PC-3 (cell line): ENCODE measurements around the gene ADARB2. TPM values are rescaled to one million over a fixed set of nuclear protein-coding genes. Genes with fewer than 3 reads are reported as not detected.

Experiments used
- ATAC-seq: fragments of 200-7000 bp; cut with Tn5 transposase; 2 replicates; pipeline ENCODE4 v1.9.1; 2020; ENCODE audit warnings: mild to moderate bottlenecking, moderate library complexity
- BruUV-seq: library from RNA; stranded (reverse); fragments of 400-500 nt; replicated peaks from 2 replicates; lab custom pipeline; 2021; lab: Mats Ljungman, UMichigan
- CTCF ChIA-PET: fragments of 300-600 bp; sonication (Branson Sonifier 250); formaldehyde crosslinking; loops from one replicate; lab custom pipeline; 2022; ENCODE audit warnings: antibody characterized with exemption; lab: Charles Lee
- POLR2A ChIA-PET: fragments of 300-600 bp; sonication (Branson Sonifier 250); formaldehyde crosslinking; loops from one replicate; lab custom pipeline; 2022; ENCODE audit warnings: antibody characterized with exemption; ENCODE audit not compliant: unreplicated experiment; lab: Charles Lee
- DNase-seq: peaks from one replicate; pipeline ENCODE4 v3.0.0-alpha.2; 2015
- H2AFZ ChIP-seq: fragments of 300-600 bp; sonication (generic); 2 replicates; pipeline ENCODE4 v1.6.0; 2016; ENCODE audit warnings: antibody characterized with exemption, low read length
- H3F3A ChIP-seq: fragments of 300-600 bp; sonication (generic); one replicate; pipeline ENCODE4 v1.6.0; 2017; ENCODE audit warnings: antibody characterized with exemption, low read length, control low read depth, mild to moderate bottlenecking; ENCODE audit not compliant: unreplicated experiment
- H3K27ac ChIP-seq: fragments of 300-600 bp; sonication (generic); 2 replicates; pipeline ENCODE4 v1.5.1; 2016; ENCODE audit warnings: mild to moderate bottlenecking, low read length
- H3K27me3 ChIP-seq: fragments of 300-600 bp; sonication (generic); 2 replicates; pipeline ENCODE4 v1.6.1; 2016; ENCODE audit warnings: low read length, mixed read lengths
- H3K36me3 ChIP-seq: fragments of 300-600 bp; sonication (generic); 2 replicates; pipeline ENCODE4 v1.6.1; 2016; ENCODE audit warnings: low read depth, mixed run types, low read length, mixed read lengths
- H3K4me1 ChIP-seq: fragments of 300-600 bp; sonication (generic); 2 replicates; pipeline ENCODE4 v1.5.1; 2016; ENCODE audit warnings: low read length; ENCODE audit not compliant: insufficient read depth
- H3K4me2 ChIP-seq: fragments of 300-600 bp; sonication (generic); 2 replicates; pipeline ENCODE4 v1.6.0; 2016; ENCODE audit warnings: low read length
- H3K4me3 ChIP-seq: fragments of 300-600 bp; sonication (generic); 2 replicates; pipeline ENCODE4 v1.5.1; 2016; ENCODE audit warnings: mild to moderate bottlenecking, low read length, mixed read lengths
- H3K79me2 ChIP-seq: fragments of 300-600 bp; sonication (generic); 2 replicates; pipeline ENCODE4 v1.6.1; 2017; ENCODE audit warnings: low read length, mixed read lengths
- H3K9ac ChIP-seq: fragments of 300-600 bp; sonication (generic); 2 replicates; pipeline ENCODE4 v1.6.0; 2016; ENCODE audit warnings: mild to moderate bottlenecking, low read length
- H3K9me2 ChIP-seq: fragments of 300-600 bp; sonication (generic); replicated peaks from 2 replicates; pipeline ENCODE4 v1.6.1; 2016; ENCODE audit warnings: mixed run types, low read length, mixed read lengths
- H3K9me3 ChIP-seq: fragments of 300-600 bp; sonication (generic); 2 replicates; pipeline ENCODE4 v1.6.1; 2016; ENCODE audit warnings: low read length, mixed read lengths
- H4K20me1 ChIP-seq: fragments of 300-600 bp; sonication (generic); 2 replicates; pipeline ENCODE4 v1.6.1; 2016; ENCODE audit warnings: low read length, mixed read lengths
- EZH2 ChIP-seq: fragments of 300-600 bp; sonication (generic); IDR thresholded peaks from one replicate; pipeline ENCODE4 v1.6.1; 2017; ENCODE audit warnings: antibody characterized with exemption, mild to moderate bottlenecking, low read length; ENCODE audit not compliant: unreplicated experiment
- EZH2phosphoT487 ChIP-seq: fragments of 300-600 bp; sonication (generic); IDR thresholded peaks from 2 replicates; pipeline ENCODE4 v1.6.1; 2018; ENCODE audit warnings: mild to moderate bottlenecking, antibody characterized with exemption, low read length, borderline replicate concordance
- intact Hi-C: fragments of 100-400 bp; cut with micrococcal nuclease; formaldehyde crosslinking; loops from 2 replicates; pipeline ENCODE4 v1.9.0; 2023
- total RNA-seq: library from RNA; depleted of rRNA; stranded (reverse); fragments of >200 nt; gene quantifications from 2 replicates; pipeline ENCODE4 v1.2.3, GENCODE V29; 2014
- TF ChIP-seq, protein P1 (sequence below): fragments of 300-600 bp; sonication (generic); conservative IDR thresholded peaks from 2 replicates; pipeline ENCODE4 v1.5.1; 2017; ENCODE audit warnings: antibody characterized with exemption, low read depth, mild to moderate bottlenecking, low read length

ADARB2 gene
- total RNA-seq, 1 experiment from 2014 or later, result not detected

DNA sequence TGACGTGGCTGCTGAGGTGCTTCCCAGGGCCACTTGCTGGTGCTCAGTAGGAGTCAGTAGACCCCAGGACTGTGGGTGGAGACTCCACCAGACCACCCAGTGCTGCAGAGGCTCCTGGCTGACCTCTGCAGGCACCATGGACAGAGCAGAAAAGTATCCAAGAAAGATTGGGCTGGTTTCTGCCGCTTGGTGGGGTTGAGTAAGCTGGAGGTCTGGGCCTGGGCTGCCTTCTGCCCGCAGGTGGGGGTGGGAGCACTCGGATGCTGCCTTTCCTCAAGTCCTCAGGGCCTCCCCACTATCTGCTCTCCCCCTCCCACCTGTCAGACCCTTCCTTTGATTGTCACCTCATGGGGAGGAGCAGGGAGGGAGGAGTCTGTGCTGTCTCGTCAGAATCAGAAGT, 589.5 kb downstream of the ADARB2 start:
- Histone ChIP-seq H4K20me1 (no peaks in the 10 kb centered on the region), H2AFZ (no peak overlapping the region), H3K27me3 (no peaks in the 10 kb centered on the region), H3K79me2 (no peaks in the 10 kb centered on the region), H3F3A (no peaks in the 10 kb centered on the region), H3K4me3 (no peak overlapping the region), H3K9me3 (no peaks in the 10 kb centered on the region), H3K9me2 (no peaks in the 10 kb centered on the region), H3K36me3 (no peaks in the 10 kb centered on the region), H3K4me1 (no peaks in the 10 kb centered on the region), H3K9ac (no peak overlapping the region), H3K4me2 (no peak overlapping the region), H3K27ac (no peak overlapping the region)
- POLR2A ChIA-PET, result no interaction called here
- BruUV-seq, result no TSS peak
- intact Hi-C loops, result no loop called here
- DNase-seq (no peak), ATAC-seq (no peak)
- CTCF ChIA-PET, result no interaction called here
- TF ChIP-seq EZH2, result no peak
- TF ChIP-seq EZH2phosphoT487, result no peak
- TF ChIP-seq, protein P1, sequence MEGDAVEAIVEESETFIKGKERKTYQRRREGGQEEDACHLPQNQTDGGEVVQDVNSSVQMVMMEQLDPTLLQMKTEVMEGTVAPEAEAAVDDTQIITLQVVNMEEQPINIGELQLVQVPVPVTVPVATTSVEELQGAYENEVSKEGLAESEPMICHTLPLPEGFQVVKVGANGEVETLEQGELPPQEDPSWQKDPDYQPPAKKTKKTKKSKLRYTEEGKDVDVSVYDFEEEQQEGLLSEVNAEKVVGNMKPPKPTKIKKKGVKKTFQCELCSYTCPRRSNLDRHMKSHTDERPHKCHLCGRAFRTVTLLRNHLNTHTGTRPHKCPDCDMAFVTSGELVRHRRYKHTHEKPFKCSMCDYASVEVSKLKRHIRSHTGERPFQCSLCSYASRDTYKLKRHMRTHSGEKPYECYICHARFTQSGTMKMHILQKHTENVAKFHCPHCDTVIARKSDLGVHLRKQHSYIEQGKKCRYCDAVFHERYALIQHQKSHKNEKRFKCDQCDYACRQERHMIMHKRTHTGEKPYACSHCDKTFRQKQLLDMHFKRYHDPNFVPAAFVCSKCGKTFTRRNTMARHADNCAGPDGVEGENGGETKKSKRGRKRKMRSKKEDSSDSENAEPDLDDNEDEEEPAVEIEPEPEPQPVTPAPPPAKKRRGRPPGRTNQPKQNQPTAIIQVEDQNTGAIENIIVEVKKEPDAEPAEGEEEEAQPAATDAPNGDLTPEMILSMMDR, result no peak

DNA sequence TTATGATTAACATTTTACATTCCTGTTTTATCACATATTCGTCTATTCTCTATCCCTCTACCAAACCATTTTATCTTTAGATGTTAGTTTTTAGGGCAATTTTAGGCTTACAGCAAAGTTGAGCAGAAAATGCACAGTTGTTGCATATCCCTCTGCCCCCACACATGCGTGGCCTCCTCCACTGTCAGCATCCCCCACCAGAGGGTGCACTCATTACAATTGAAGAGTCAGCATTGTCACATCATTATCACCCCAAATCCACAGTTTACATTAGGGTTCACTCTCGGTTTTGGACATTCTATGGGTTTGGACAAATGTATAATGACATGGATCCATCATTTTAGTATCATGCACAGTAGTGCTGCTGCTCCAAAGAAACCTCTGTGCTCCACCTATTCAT, 594.7 kb downstream of the ADARB2 start:
- intact Hi-C loops, result no loop called here
- Histone ChIP-seq H4K20me1 (no peaks in the 10 kb centered on the region), H3K4me2 (no peak overlapping the region), H3K79me2 (no peaks in the 10 kb centered on the region), H3K9me3 (no peaks in the 10 kb centered on the region), H3K9ac (no peak overlapping the region), H3K4me1 (no peaks in the 10 kb centered on the region), H3K27me3 (peaks cover 16% of the 10 kb centered on the region; the same call in 1 of the 2 replicates), H3K9me2 (no peaks in the 10 kb centered on the region), H2AFZ (no peak overlapping the region), H3K4me3 (no peak overlapping the region), H3K27ac (no peak overlapping the region), H3K36me3 (no peaks in the 10 kb centered on the region), H3F3A (no peaks in the 10 kb centered on the region)
- no peak for TF ChIP-seq EZH2phosphoT487
- TF ChIP-seq, protein P1, result peak; percentile 31; the same call in 1 of the 2 replicates
- POLR2A ChIA-PET, result no interaction called here
- DNase-seq (no peak), ATAC-seq (no peak)
- CTCF ChIA-PET, result no interaction called here
- no TSS peak for BruUV-seq

DNA sequence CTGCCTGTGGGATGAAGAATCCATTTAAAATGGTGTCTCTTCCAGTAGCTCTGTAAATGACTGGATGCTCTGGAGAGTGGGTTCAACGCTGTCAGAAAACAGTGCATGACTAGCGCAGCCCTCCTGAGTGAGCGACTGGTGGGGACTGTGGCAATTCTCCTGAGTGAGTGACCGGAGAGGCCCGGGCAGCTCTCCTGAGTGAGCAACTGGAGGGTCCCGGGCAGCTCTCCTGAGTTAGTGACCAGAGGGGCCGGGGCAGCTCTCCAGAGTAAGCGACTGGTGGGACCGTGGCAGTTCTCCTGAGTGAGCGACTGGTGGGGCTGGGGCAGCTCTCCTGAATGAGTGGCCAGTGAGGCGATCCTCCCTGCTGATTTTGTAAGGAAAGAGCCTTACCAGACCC, 595.6 kb downstream of the ADARB2 start:
- Histone ChIP-seq H3K27ac (no peak overlapping the region), H3K9me2 (no peaks in the 10 kb centered on the region), H3F3A (no peaks in the 10 kb centered on the region), H3K36me3 (no peaks in the 10 kb centered on the region), H3K79me2 (no peaks in the 10 kb centered on the region), H3K4me1 (no peaks in the 10 kb centered on the region), H3K9me3 (no peaks in the 10 kb centered on the region), H3K4me2 (no peak overlapping the region), H4K20me1 (no peaks in the 10 kb centered on the region), H2AFZ (no peak overlapping the region), H3K4me3 (no peak overlapping the region), H3K27me3 (peaks cover 16% of the 10 kb centered on the region; the same call in 1 of the 2 replicates), H3K9ac (no peak overlapping the region)
- intact Hi-C loops, result no loop called here
- ChIA-PET CTCF (no interaction called here), POLR2A (no interaction called here)
- DNase-seq (no peak), ATAC-seq (no peak)
- TF ChIP-seq EZH2 (no peak), EZH2phosphoT487 (no peak)
- TF ChIP-seq, protein P1, result no peak
- no TSS peak for BruUV-seq
